MM.1S (cell line): ENCODE results near the gene HIVEP1.

Experiments
- CTCF ChIP-seq: fragments of 300-600 bp; sonication (generic); IDR thresholded peaks from 2 replicates; pipeline ENCODE4 v1.5.1; 2016; ENCODE audit warnings: antibody characterized with exemption, low read length, mixed read lengths
- EZH2 ChIP-seq: fragments of 300-600 bp; sonication (generic); optimal IDR thresholded peaks from 2 replicates; pipeline ENCODE3; 2017; ENCODE audit warnings: low read depth, mild to moderate bottlenecking, antibody characterized with exemption, low read length, mixed read lengths

- TF ChIP-seq CTCF (no peak), EZH2 (no peak)
These were observed 38.9 kb upstream of the HIVEP1 start for GRCh38 chr6:11973238-11973637.
